Neural progenitor cell (in vitro differentiated cells): ENCODE data around the gene PPA2. TPM values are rescaled to one million over a fixed set of nuclear protein-coding genes. Genes with fewer than 3 reads are reported as not detected.

Experiments used
- DNase-seq: peaks from one replicate; pipeline ENCODE4 v3.0.0-alpha.2; 2016; ENCODE audit warnings: low spot score
- H2AFZ ChIP-seq: fragments of 200-600 bp; sonication (generic); replicated peaks from 2 replicates; pipeline ENCODE4 v1.6.1; 2016; ENCODE audit warnings: antibody characterized with exemption
- H3F3A ChIP-seq: fragments of 200-600 bp; sonication (generic); 2 replicates; pipeline ENCODE4 v1.6.1; 2016; ENCODE audit warnings: antibody characterized with exemption, low read depth
- H3K27ac ChIP-seq: fragments of 200-600 bp; sonication (generic); 2 replicates; pipeline ENCODE4 v1.5.1; 2016; ENCODE audit warnings: mild to moderate bottlenecking
- H3K27me3 ChIP-seq: fragments of 200-600 bp; sonication (generic); 2 replicates; pipeline ENCODE4 v1.6.1; 2016; ENCODE audit warnings: mild to moderate bottlenecking, moderate library complexity
- H3K36me3 ChIP-seq: fragments of 200-600 bp; sonication (generic); 2 replicates; pipeline ENCODE4 v1.5.1; 2016
- H3K4me1 ChIP-seq: fragments of 200-600 bp; sonication (generic); 2 replicates; pipeline ENCODE4 v1.6.1; 2016; ENCODE audit warnings: mixed run types
- H3K4me2 ChIP-seq: fragments of 200-600 bp; sonication (generic); 2 replicates; pipeline ENCODE4 v1.6.1; 2016
- H3K4me3 ChIP-seq: fragments of 200-600 bp; sonication (generic); 2 replicates; pipeline ENCODE4 v1.5.1; 2016
- H3K79me2 ChIP-seq: fragments of 200-600 bp; sonication (generic); 2 replicates; pipeline ENCODE4 v1.6.1; 2016; ENCODE audit warnings: low read depth
- H3K9ac ChIP-seq: fragments of 200-600 bp; sonication (generic); 2 replicates; pipeline ENCODE4 v1.6.1; 2016
- H3K9me3 ChIP-seq: fragments of 200-600 bp; sonication (generic); 2 replicates; pipeline ENCODE4 v1.5.1; 2016; ENCODE audit warnings: low read depth
- H4K20me1 ChIP-seq: fragments of 200-600 bp; sonication (generic); 2 replicates; pipeline ENCODE4 v1.6.1; 2016; ENCODE audit warnings: low read depth
- H3K27ac Mint-ChIP-seq: 3 replicates; pipeline ENCODE4 v1.8.0; 2021; ENCODE audit warnings: mixed read lengths
- H3K27me3 Mint-ChIP-seq: 2 replicates; pipeline ENCODE4 v1.8.0; 2022; ENCODE audit warnings: low read depth, mild to moderate bottlenecking, inconsistent platforms, moderate library complexity, mixed read lengths; ENCODE audit not compliant: insufficient read depth
- H3K36me3 Mint-ChIP-seq: 3 replicates; pipeline ENCODE4 v1.8.0; 2021; ENCODE audit warnings: mixed read lengths
- H3K4me1 Mint-ChIP-seq: 3 replicates; pipeline ENCODE4 v1.8.0; 2021; ENCODE audit warnings: mixed read lengths
- H3K4me3 Mint-ChIP-seq: 3 replicates; pipeline ENCODE4 v1.8.0; 2021; ENCODE audit warnings: mild to moderate bottlenecking, moderate library complexity, mixed read lengths
- H3K9me3 Mint-ChIP-seq: 3 replicates; pipeline ENCODE4 v1.8.0; 2020; ENCODE audit warnings: mixed read lengths
- EZH2 ChIP-seq: fragments of 200-600 bp; sonication (generic); IDR thresholded peaks from 2 replicates; pipeline ENCODE4 v1.6.1; 2017; ENCODE audit warnings: antibody characterized with exemption, mild to moderate bottlenecking, moderate library complexity
- EZH2phosphoT487 ChIP-seq: fragments of 200-600 bp; sonication (generic); IDR thresholded peaks from 2 replicates; pipeline ENCODE4 v1.6.1; 2017; ENCODE audit warnings: antibody characterized with exemption
- total RNA-seq: library from RNA; depleted of rRNA; stranded (reverse); fragments of >200 nt; gene quantifications from 2 replicates; pipeline ENCODE4 v1.2.3, GENCODE V29; 2015; ENCODE audit warnings: low replicate concordance
- TF ChIP-seq, protein P1 (sequence below): fragments of 200-600 bp; sonication (generic); IDR thresholded peaks from 2 replicates; pipeline ENCODE4 v1.5.1; 2017; ENCODE audit warnings: antibody characterized with exemption, mild to moderate bottlenecking

Gene PPA2
- total RNA-seq, 1 donor from 2014 or later, result 237 TPM

DNA sequence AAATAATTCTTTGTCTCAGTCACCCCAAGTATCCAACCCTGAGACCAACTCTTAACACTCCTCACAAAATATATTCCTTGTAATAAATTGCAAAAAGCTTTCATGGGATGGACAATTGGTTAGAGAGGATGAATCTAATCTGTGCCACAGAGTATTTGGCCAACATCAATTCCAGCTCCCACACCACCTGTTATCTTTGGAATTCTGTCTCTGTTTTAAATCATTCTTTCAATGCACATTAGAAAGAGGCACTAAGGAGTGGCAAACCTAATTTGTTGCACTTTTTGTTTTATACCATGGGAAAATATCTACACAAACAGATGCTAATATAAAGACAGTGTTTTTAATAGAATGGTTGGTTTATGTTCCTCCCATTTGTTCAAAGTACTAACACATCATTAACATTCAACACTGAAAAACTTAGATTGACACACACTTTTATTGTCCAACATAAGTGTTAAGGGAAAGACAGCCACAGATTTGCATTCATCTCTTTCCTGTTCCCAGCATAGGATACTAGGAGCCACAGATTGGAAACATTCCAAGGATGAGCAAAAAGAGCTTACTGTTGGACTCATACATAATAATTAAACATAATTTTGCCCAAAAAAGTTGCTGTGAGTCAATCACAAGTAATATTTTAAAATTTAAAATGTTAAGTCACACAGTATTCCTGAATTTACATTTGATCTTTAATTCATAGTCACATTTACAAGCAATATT is 116.4 kb downstream of the PPA2 start:
- Mint-ChIP-seq H3K36me3 (peaks cover 13% of the 10 kb centered on the region), H3K4me3 (no peak overlapping the region), H3K27ac (no peak overlapping the region), H3K4me1 (no peaks in the 10 kb centered on the region), H3K27me3 (peaks cover 2% of the 10 kb centered on the region), H3K9me3 (peaks cover 3% of the 10 kb centered on the region)
- no peak overlapping the region for H3K27ac ChIP-seq
- no peak overlapping the region for H3K9ac ChIP-seq
- H2AFZ ChIP-seq, result no peak overlapping the region
- no peak for DNase-seq
- no peaks in the 10 kb centered on the region for H4K20me1 ChIP-seq
- H3K79me2 ChIP-seq, result no peaks in the 10 kb centered on the region
- no peaks in the 10 kb centered on the region for H3K9me3 ChIP-seq
- H3K4me3 ChIP-seq, result no peak overlapping the region
- no peaks in the 10 kb centered on the region for H3F3A ChIP-seq
- TF ChIP-seq EZH2phosphoT487, result no peak
- TF ChIP-seq, protein P1, sequence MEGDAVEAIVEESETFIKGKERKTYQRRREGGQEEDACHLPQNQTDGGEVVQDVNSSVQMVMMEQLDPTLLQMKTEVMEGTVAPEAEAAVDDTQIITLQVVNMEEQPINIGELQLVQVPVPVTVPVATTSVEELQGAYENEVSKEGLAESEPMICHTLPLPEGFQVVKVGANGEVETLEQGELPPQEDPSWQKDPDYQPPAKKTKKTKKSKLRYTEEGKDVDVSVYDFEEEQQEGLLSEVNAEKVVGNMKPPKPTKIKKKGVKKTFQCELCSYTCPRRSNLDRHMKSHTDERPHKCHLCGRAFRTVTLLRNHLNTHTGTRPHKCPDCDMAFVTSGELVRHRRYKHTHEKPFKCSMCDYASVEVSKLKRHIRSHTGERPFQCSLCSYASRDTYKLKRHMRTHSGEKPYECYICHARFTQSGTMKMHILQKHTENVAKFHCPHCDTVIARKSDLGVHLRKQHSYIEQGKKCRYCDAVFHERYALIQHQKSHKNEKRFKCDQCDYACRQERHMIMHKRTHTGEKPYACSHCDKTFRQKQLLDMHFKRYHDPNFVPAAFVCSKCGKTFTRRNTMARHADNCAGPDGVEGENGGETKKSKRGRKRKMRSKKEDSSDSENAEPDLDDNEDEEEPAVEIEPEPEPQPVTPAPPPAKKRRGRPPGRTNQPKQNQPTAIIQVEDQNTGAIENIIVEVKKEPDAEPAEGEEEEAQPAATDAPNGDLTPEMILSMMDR, result no peak
- no peak for TF ChIP-seq EZH2
- no peaks in the 10 kb centered on the region for H3K27me3 ChIP-seq
- no peaks in the 10 kb centered on the region for H3K36me3 ChIP-seq
- no peak overlapping the region for H3K4me2 ChIP-seq
- no peaks in the 10 kb centered on the region for H3K4me1 ChIP-seq

DNA sequence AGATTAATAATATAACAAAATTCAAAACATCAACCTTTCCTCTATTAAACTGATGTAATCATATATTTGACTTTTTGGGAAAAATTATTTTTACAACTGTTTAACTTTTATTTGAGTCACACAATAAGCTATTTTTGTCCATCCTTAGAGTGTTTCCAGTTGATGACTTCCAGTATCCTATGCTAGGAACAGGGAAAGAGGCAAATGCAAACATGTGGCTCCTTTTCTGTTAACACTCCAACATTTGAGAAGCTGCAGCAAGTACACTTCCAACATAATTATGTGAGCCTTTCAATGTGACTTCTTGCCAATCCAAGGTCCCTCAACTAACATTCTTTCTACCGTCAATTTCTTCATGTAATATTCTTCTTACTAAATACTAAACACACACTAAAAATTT is 117.7 kb downstream of the PPA2 start:
- Mint-ChIP-seq H3K27me3 (peaks cover 2% of the 10 kb centered on the region), H3K9me3 (peaks cover 3% of the 10 kb centered on the region)
- no peak overlapping the region for H3K27ac ChIP-seq

DNA sequence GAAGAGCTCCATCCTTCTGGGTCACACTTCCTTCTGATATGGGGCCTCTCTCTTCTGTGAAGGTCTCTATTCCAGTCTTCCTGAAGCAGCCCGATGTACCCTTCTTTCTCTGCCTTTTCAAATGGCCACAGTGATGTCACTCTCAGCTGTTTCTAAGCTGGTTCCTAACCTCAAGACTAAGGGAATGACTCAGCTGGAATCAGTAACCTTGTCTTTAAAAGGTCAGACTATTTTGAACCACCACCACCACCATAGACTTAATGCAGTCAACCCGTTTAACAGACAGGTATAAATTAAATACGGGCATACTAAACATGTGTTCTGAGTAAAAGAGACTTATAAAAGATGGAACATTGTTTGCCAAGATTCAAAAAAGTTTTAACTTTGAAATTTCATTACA is 121.0 kb downstream of the PPA2 start:
- Histone ChIP-seq H3K4me1 (no peaks in the 10 kb centered on the region), H2AFZ (no peak overlapping the region), H3K79me2 (no peaks in the 10 kb centered on the region), H4K20me1 (no peaks in the 10 kb centered on the region), H3K27me3 (no peaks in the 10 kb centered on the region), H3K4me2 (no peak overlapping the region), H3K9ac (no peak overlapping the region), H3F3A (no peaks in the 10 kb centered on the region), H3K4me3 (no peak overlapping the region), H3K27ac (no peak overlapping the region), H3K9me3 (no peaks in the 10 kb centered on the region), H3K36me3 (no peaks in the 10 kb centered on the region)
- no peaks in the 10 kb centered on the region for H3K9me3 Mint-ChIP-seq
- no peak for DNase-seq
- no peak overlapping the region for H3K27ac Mint-ChIP-seq
- peaks cover 2% of the 10 kb centered on the region for H3K36me3 Mint-ChIP-seq
- TF ChIP-seq, protein P1, result no peak
- TF ChIP-seq EZH2phosphoT487, result no peak
- TF ChIP-seq EZH2, result no peak
- no peak overlapping the region for H3K4me3 Mint-ChIP-seq
- H3K27me3 Mint-ChIP-seq, result peaks cover 2% of the 10 kb centered on the region
- H3K4me1 Mint-ChIP-seq, result no peaks in the 10 kb centered on the region

More for the DNA sequence above, 117.7 kb downstream of the PPA2 start:
- Histone ChIP-seq H4K20me1 (no peaks in the 10 kb centered on the region), H3K9ac (no peak overlapping the region), H2AFZ (no peak overlapping the region), H3K4me3 (no peak overlapping the region), H3K4me1 (no peaks in the 10 kb centered on the region), H3K27me3 (no peaks in the 10 kb centered on the region), H3F3A (no peaks in the 10 kb centered on the region), H3K4me2 (no peak overlapping the region), H3K79me2 (no peaks in the 10 kb centered on the region), H3K9me3 (no peaks in the 10 kb centered on the region), H3K36me3 (no peaks in the 10 kb centered on the region)
- no peak for DNase-seq
- TF ChIP-seq, protein P1, result no peak
- TF ChIP-seq EZH2 (no peak), EZH2phosphoT487 (no peak)
- peaks cover 13% of the 10 kb centered on the region for H3K36me3 Mint-ChIP-seq
- H3K4me3 Mint-ChIP-seq, result no peak overlapping the region
- H3K4me1 Mint-ChIP-seq, result no peaks in the 10 kb centered on the region
- H3K27ac Mint-ChIP-seq, result no peak overlapping the region
